HEK293 (cell line): ENCODE data around the gene TRIM7.
A peak's percentile ranks its signal among the peaks of the same experiment; 100 is the strongest.

Experiments used
- CTCF ChIA-PET: fragments of 350-600 bp; formaldehyde crosslinking; extraction: SDS; loops from one replicate; lab custom pipeline; 2021; ENCODE audit warnings: antibody characterized with exemption; lab: Yijun Ruan, JAX
- POLR2A ChIA-PET: fragments of 300-600 bp; formaldehyde crosslinking; extraction: SDS; loops from one replicate; lab custom pipeline; 2020; ENCODE audit warnings: antibody characterized with exemption, inconsistent platforms; lab: Yijun Ruan, JAX
- H3K27ac ChIP-seq: fragments of 200-500 bp; sonication (Bioruptor generic); 2 replicates; pipeline ENCODE4 v1.5.1; 2014; ENCODE audit warnings: low read depth, low read length, control low read depth, inconsistent platforms; ENCODE audit errors: extremely low read depth
- H3K36me3 ChIP-seq, 2 experiments: fragments of 200-500 bp in 1 of 2; sonication (Bioruptor generic) in 1 of 2; 1 replicate in 1 of 2; 2 replicates in 1 of 2; pipeline ENCODE4 v1.5.1; 2014 to 2017; ENCODE audit warnings: inconsistent platforms in 2 of 2, low read length in 2 of 2; ENCODE audit not compliant: control insufficient read depth in 2 of 2, insufficient read depth in 1 of 2
- H3K4me1 ChIP-seq: fragments of 200-500 bp; sonication (Bioruptor generic); 2 replicates; pipeline ENCODE4 v1.5.1; 2014; ENCODE audit warnings: mild to moderate bottlenecking, low read length, inconsistent platforms; ENCODE audit not compliant: control insufficient read depth, insufficient read depth
- H3K4me3 ChIP-seq: 2 replicates; pipeline ENCODE4 v1.5.1; 2011; ENCODE audit warnings: low read depth, mild to moderate bottlenecking, control low read depth, low read length, moderate library complexity
- H3K9me3 ChIP-seq: fragments of 200-500 bp; sonication (Bioruptor generic); 2 replicates; pipeline ENCODE4 v1.5.1; 2014; ENCODE audit warnings: low read depth, low read length, inconsistent platforms; ENCODE audit not compliant: control insufficient read depth, insufficient read depth
- HOXD13 ChIP-seq: sonication (generic); formaldehyde crosslinking; IDR thresholded peaks from 2 replicates; pipeline ENCODE4 v1.8.0; 2022; ENCODE audit warnings: missing genetic modification reagents, borderline replicate concordance
- KLF1 ChIP-seq: fragments of 450-650 bp; formaldehyde crosslinking; IDR thresholded peaks from 2 replicates; pipeline ENCODE4 v1.5.1; 2016; ENCODE audit warnings: missing biosample characterization, missing genetic modification characterization
- ZNF132 ChIP-seq: fragments of 450-650 bp; formaldehyde crosslinking; IDR thresholded peaks from 2 replicates; pipeline ENCODE4 v1.5.1; 2017; ENCODE audit warnings: missing biosample characterization, missing genetic modification characterization, borderline replicate concordance
- ZNF16 ChIP-seq: fragments of 450-650 bp; formaldehyde crosslinking; IDR thresholded peaks from 2 replicates; pipeline ENCODE4 v1.5.1; 2016; ENCODE audit warnings: low read depth, missing biosample characterization, missing genetic modification characterization
- ZNF19 ChIP-seq: fragments of 450-650 bp; formaldehyde crosslinking; IDR thresholded peaks from 2 replicates; pipeline ENCODE4; 2016; ENCODE audit warnings: missing biosample characterization, missing genetic modification characterization, low read depth
- ZNF2 ChIP-seq: fragments of 450-650 bp; formaldehyde crosslinking; IDR thresholded peaks from 2 replicates; pipeline ENCODE4 v1.5.1; 2016; ENCODE audit warnings: missing biosample characterization, missing genetic modification characterization
- ZNF311 ChIP-seq: fragments of 450-650 bp; formaldehyde crosslinking; IDR thresholded peaks from 2 replicates; pipeline ENCODE4 v1.5.1; 2017; ENCODE audit warnings: missing biosample characterization, missing genetic modification characterization, borderline replicate concordance
- ZNF335 ChIP-seq: fragments of 450-650 bp; formaldehyde crosslinking; conservative IDR thresholded peaks from 2 replicates; pipeline ENCODE4 v1.5.1; 2016; ENCODE audit warnings: missing biosample characterization, missing genetic modification characterization
- ZNF341 ChIP-seq: fragments of 450-650 bp; formaldehyde crosslinking; IDR thresholded peaks from 2 replicates; pipeline ENCODE4; 2016; ENCODE audit warnings: low read depth, missing biosample characterization, missing genetic modification characterization
- ZNF514 ChIP-seq: fragments of 450-650 bp; formaldehyde crosslinking; IDR thresholded peaks from 2 replicates; pipeline ENCODE4 v1.5.1; 2016; ENCODE audit warnings: missing biosample characterization, missing genetic modification characterization
- ZNF549 ChIP-seq: fragments of 450-650 bp; IDR thresholded peaks from 2 replicates; pipeline ENCODE4 v1.5.1; 2018; ENCODE audit warnings: missing biosample characterization, missing genetic modification characterization, mild to moderate bottlenecking, inconsistent platforms, moderate library complexity
- ZNF785 ChIP-seq: fragments of 450-650 bp; formaldehyde crosslinking; IDR thresholded peaks from 2 replicates; pipeline ENCODE4 v1.5.1; 2016; ENCODE audit warnings: missing biosample characterization, missing genetic modification characterization
- ZXDB ChIP-seq: fragments of 450-650 bp; formaldehyde crosslinking; IDR thresholded peaks from 2 replicates; pipeline ENCODE4 v1.5.1; 2016; ENCODE audit warnings: missing biosample characterization, missing genetic modification characterization
- TF ChIP-seq, protein P1 (sequence below): fragments of 450-650 bp; formaldehyde crosslinking; IDR thresholded peaks from 2 replicates; pipeline ENCODE4; 2016; ENCODE audit warnings: missing biosample characterization, missing genetic modification characterization
- TF ChIP-seq, protein P2 (sequence below): fragments of 450-650 bp; formaldehyde crosslinking; IDR thresholded peaks from 2 replicates; pipeline ENCODE4 v1.5.1; 2016; ENCODE audit warnings: missing biosample characterization, missing genetic modification characterization
- TF ChIP-seq, protein P3 (sequence below): fragments of 450-650 bp; formaldehyde crosslinking; IDR thresholded peaks from 2 replicates; pipeline ENCODE4 v1.5.1; 2017; ENCODE audit warnings: missing biosample characterization, missing genetic modification characterization
- TF ChIP-seq, protein P4 (sequence below): fragments of 450-650 bp; formaldehyde crosslinking; IDR thresholded peaks from 2 replicates; pipeline ENCODE4 v1.5.0; 2017; ENCODE audit warnings: missing biosample characterization, missing genetic modification characterization, borderline replicate concordance
- TF ChIP-seq, protein P5 (sequence below): fragments of 450-650 bp; formaldehyde crosslinking; IDR thresholded peaks from 2 replicates; pipeline ENCODE4 v1.5.1; 2016; ENCODE audit warnings: missing biosample characterization, missing genetic modification characterization
- TF ChIP-seq, protein P6 (sequence below): fragments of 450-650 bp; formaldehyde crosslinking; IDR thresholded peaks from 2 replicates; pipeline ENCODE4 v1.5.1; 2016; ENCODE audit warnings: missing biosample characterization, missing genetic modification characterization, borderline replicate concordance

Gene TRIM7

DNA sequence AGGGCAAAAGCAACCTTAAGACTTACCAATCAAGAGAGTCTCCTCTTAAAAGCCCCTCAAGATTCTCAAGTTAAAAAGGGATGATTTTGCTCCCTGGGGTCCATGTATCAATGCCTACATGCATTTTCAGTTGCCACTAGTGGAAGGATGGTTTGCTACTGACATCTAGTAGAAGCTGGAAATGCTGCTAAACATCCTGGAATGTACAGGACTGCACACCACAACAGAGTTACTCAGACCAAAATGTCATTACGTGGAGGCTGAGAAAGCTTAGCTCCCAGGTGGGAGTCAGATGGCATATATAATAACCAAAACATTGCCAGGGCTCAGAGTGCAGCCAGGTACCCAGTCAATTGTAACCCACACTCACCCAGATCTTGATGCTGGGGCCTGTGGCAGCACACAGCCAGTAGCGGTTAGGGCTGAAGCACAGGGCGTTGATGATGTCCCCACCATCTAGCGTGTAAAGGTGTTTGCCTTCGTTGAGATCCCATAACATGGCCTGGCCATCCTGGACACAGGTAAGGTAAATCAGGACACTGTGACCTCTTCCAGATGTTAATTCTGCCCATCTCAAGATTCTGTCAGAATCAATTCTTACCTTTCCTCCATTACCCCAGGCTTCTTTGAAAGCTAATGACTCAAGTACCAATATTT is 32.9 kb upstream of the TRIM7 start:
- CTCF ChIA-PET = no interaction called here
- TF ChIP-seq, protein P1, sequence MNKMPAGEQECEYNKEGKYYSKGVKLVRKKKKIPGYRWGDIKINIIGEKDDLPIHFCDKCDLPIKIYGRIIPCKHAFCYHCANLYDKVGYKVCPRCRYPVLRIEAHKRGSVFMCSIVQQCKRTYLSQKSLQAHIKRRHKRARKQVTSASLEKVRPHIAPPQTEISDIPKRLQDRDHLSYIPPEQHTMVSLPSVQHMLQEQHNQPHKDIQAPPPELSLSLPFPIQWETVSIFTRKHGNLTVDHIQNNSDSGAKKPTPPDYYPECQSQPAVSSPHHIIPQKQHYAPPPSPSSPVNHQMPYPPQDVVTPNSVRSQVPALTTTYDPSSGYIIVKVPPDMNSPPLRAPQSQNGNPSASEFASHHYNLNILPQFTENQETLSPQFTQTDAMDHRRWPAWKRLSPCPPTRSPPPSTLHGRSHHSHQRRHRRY (tag by site-specific recombination) = no peak
- TF ChIP-seq ZNF132 (tag by site-specific recombination) = no peak
- TF ChIP-seq ZNF549 (tag by site-specific recombination) = no peak
- TF ChIP-seq KLF1 (tag by site-specific recombination) = no peak
- TF ChIP-seq ZNF2 (tag by site-specific recombination) = no peak
- no peak for TF ChIP-seq ZXDB (tag by site-specific recombination)
- TF ChIP-seq ZNF16 (tag by site-specific recombination) = no peak
- no peak for TF ChIP-seq ZNF514 (tag by site-specific recombination)
- TF ChIP-seq, protein P2, sequence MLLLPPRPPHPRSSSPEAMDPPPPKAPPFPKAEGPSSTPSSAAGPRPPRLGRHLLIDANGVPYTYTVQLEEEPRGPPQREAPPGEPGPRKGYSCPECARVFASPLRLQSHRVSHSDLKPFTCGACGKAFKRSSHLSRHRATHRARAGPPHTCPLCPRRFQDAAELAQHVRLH (tag by site-specific recombination) = no peak
- TF ChIP-seq, protein P3, sequence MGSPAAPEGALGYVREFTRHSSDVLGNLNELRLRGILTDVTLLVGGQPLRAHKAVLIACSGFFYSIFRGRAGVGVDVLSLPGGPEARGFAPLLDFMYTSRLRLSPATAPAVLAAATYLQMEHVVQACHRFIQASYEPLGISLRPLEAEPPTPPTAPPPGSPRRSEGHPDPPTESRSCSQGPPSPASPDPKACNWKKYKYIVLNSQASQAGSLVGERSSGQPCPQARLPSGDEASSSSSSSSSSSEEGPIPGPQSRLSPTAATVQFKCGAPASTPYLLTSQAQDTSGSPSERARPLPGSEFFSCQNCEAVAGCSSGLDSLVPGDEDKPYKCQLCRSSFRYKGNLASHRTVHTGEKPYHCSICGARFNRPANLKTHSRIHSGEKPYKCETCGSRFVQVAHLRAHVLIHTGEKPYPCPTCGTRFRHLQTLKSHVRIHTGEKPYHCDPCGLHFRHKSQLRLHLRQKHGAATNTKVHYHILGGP (tag by site-specific recombination) = no peak
- TF ChIP-seq ZNF311 (tag by site-specific recombination) = no peak
- no peak for TF ChIP-seq ZNF19 (tag by site-specific recombination)
- no peak for TF ChIP-seq ZNF785
- TF ChIP-seq, protein P4, sequence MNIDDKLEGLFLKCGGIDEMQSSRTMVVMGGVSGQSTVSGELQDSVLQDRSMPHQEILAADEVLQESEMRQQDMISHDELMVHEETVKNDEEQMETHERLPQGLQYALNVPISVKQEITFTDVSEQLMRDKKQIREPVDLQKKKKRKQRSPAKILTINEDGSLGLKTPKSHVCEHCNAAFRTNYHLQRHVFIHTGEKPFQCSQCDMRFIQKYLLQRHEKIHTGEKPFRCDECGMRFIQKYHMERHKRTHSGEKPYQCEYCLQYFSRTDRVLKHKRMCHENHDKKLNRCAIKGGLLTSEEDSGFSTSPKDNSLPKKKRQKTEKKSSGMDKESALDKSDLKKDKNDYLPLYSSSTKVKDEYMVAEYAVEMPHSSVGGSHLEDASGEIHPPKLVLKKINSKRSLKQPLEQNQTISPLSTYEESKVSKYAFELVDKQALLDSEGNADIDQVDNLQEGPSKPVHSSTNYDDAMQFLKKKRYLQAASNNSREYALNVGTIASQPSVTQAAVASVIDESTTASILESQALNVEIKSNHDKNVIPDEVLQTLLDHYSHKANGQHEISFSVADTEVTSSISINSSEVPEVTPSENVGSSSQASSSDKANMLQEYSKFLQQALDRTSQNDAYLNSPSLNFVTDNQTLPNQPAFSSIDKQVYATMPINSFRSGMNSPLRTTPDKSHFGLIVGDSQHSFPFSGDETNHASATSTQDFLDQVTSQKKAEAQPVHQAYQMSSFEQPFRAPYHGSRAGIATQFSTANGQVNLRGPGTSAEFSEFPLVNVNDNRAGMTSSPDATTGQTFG = no peak
- TF ChIP-seq, protein P5, sequence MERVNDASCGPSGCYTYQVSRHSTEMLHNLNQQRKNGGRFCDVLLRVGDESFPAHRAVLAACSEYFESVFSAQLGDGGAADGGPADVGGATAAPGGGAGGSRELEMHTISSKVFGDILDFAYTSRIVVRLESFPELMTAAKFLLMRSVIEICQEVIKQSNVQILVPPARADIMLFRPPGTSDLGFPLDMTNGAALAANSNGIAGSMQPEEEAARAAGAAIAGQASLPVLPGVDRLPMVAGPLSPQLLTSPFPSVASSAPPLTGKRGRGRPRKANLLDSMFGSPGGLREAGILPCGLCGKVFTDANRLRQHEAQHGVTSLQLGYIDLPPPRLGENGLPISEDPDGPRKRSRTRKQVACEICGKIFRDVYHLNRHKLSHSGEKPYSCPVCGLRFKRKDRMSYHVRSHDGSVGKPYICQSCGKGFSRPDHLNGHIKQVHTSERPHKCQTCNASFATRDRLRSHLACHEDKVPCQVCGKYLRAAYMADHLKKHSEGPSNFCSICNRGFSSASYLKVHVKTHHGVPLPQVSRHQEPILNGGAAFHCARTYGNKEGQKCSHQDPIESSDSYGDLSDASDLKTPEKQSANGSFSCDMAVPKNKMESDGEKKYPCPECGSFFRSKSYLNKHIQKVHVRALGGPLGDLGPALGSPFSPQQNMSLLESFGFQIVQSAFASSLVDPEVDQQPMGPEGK = no peak
- TF ChIP-seq ZNF335 (tag by site-specific recombination) = no peak
- no peak for TF ChIP-seq HOXD13 (CRISPR knock-in tag)
- TF ChIP-seq ZNF341 (tag by site-specific recombination) = no peak
- TF ChIP-seq, protein P6, sequence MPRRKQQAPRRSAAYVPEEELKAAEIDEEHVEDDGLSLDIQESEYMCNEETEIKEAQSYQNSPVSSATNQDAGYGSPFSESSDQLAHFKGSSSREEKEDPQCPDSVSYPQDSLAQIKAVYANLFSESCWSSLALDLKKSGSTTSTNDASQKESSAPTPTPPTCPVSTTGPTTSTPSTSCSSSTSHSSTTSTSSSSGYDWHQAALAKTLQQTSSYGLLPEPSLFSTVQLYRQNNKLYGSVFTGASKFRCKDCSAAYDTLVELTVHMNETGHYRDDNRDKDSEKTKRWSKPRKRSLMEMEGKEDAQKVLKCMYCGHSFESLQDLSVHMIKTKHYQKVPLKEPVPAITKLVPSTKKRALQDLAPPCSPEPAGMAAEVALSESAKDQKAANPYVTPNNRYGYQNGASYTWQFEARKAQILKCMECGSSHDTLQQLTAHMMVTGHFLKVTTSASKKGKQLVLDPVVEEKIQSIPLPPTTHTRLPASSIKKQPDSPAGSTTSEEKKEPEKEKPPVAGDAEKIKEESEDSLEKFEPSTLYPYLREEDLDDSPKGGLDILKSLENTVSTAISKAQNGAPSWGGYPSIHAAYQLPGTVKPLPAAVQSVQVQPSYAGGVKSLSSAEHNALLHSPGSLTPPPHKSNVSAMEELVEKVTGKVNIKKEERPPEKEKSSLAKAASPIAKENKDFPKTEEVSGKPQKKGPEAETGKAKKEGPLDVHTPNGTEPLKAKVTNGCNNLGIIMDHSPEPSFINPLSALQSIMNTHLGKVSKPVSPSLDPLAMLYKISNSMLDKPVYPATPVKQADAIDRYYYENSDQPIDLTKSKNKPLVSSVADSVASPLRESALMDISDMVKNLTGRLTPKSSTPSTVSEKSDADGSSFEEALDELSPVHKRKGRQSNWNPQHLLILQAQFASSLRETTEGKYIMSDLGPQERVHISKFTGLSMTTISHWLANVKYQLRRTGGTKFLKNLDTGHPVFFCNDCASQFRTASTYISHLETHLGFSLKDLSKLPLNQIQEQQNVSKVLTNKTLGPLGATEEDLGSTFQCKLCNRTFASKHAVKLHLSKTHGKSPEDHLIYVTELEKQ (tag by site-specific recombination) = no peak
- H3K9me3 ChIP-seq = no peaks in the 10 kb centered on the region
- POLR2A ChIA-PET = interaction anchor here (1.3 to 5.0 kb wide), 2 partner anchors 7 to 13 kb away, joined by 3 to 49 read pairs; partner anchors contain the start of gene TRIM41
- H3K4me1 ChIP-seq = no peaks in the 10 kb centered on the region
- H3K4me3 ChIP-seq = no peak overlapping the region
- peak overlapping the region; percentile 5; the same call in 1 of the 2 replicates for H3K27ac ChIP-seq
- peaks cover 45 to 93% of the 10 kb centered on the region in 2 experiments for H3K36me3 ChIP-seq
